Measurements from ENCODE around the gene SND1. TPM values are rescaled to one million over a fixed set of nuclear protein-coding genes. Genes with fewer than 3 reads are reported as not detected.

The SND1 gene
- total and polyA plus RNA-seq, 7 donors: 29.2 to 72.8 (median 48.2) TPM

DNA sequence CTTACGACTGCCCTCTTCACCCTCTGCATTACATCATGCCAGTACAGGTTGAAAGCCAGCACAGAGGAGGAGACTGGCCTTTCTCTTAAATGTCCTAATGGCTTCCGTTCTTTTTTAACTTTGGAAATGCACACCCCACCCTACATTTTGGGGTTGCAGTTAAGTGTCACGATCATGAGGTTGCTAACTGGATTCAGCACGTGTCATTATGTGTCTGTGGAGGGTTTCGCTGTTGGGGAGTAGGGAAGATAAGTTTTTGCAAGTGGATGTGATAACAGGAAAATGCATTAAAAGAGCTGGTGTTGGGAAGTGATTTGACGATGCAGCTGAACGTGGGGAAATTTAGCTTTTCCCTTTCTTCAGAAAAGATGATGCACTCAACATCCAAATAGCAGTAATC lies 243.4 kb downstream of the SND1 start:
- intact Hi-C loops (cut with DNase I): no loop called here
- no peak overlapping the region for H3K27ac ChIP-seq
- H3K27me3 ChIP-seq (ENCODE audit: insufficient read depth in 3 of 3, low read length in 2 of 3): no peaks in the 10 kb centered on the region
- H3K4me1 ChIP-seq: no peaks in the 10 kb centered on the region
- no peaks in the 10 kb centered on the region for H3K9me3 ChIP-seq
- H3K36me3 ChIP-seq (ENCODE audit: insufficient read depth in 1 of 2, low read depth in 1 of 2): no peaks in the 10 kb centered on the region
- 94 to 97% (median 97%) methylated on average over 7 of the region's 7 CpGs for WGBS, 3 donors
- H3K4me3 ChIP-seq: no peak overlapping the region
- TF ChIP-seq, protein P1, sequence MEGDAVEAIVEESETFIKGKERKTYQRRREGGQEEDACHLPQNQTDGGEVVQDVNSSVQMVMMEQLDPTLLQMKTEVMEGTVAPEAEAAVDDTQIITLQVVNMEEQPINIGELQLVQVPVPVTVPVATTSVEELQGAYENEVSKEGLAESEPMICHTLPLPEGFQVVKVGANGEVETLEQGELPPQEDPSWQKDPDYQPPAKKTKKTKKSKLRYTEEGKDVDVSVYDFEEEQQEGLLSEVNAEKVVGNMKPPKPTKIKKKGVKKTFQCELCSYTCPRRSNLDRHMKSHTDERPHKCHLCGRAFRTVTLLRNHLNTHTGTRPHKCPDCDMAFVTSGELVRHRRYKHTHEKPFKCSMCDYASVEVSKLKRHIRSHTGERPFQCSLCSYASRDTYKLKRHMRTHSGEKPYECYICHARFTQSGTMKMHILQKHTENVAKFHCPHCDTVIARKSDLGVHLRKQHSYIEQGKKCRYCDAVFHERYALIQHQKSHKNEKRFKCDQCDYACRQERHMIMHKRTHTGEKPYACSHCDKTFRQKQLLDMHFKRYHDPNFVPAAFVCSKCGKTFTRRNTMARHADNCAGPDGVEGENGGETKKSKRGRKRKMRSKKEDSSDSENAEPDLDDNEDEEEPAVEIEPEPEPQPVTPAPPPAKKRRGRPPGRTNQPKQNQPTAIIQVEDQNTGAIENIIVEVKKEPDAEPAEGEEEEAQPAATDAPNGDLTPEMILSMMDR (IDR thresholded peaks at IDR 0.05): no peak
- DNase-seq: no peak
- no peak for ATAC-seq

DNA sequence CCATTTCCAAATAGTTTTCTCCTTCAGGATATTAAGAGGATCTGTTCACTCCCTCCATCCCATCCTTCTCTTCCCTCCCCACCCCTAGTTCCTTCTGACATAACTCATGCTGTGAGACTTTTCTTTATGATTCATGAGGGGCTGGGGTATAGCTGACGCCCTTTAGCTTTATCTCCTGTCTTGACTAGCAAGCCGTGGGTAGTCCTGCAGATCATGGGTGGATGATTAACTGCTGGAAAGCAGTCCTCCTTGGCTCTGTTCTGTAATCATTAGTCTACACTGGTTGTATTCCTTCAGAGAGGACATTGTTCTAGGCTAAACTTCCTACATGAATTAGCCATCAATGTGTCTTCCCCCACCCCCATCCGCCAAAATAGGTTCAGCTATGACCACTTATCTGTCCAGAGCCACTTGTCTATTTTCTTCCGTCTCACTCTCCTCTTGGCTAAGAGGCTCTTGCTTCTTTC lies 243.9 kb downstream of the SND1 start:
- TF ChIP-seq, protein P1 (IDR thresholded peaks at IDR 0.05): no peak
- 94 to 95% (median 94%) methylated on average over 4 of the region's 4 CpGs for WGBS, 3 donors

DNA sequence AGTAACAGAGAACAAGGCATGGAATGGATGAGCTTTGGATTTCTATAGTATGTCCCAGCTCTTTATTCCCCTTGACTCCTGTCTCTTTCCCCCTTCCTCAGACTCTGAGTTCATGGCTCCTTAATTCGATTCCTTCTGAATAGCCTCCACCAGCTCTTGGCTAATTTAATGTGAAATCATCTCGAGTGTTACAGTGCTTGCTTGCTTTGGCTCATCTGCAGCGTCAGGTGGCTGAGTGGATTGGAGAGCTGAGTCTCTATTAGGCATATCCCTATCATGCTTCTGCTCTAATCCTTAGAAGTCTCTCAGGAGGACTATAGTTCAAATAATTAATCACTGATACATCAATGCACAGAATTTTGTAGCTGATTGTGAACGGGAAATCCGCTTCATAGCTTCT lies 244.7 kb downstream of the SND1 start:
- Histone ChIP-seq H3K27ac (no peak overlapping the region), H3K9me3 (no peaks in the 10 kb centered on the region), H3K36me3 (ENCODE audit: insufficient read depth in 1 of 2, low read depth in 1 of 2) (no peaks in the 10 kb centered on the region), H3K27me3 (ENCODE audit: insufficient read depth in 3 of 3, low read length in 2 of 3) (no peaks in the 10 kb centered on the region), H3K4me1 (no peaks in the 10 kb centered on the region), H3K4me3 (no peak overlapping the region)
- TF ChIP-seq, protein P1 (IDR thresholded peaks at IDR 0.05): no peak
- DNase-seq (no peak), ATAC-seq (no peak)
- intact Hi-C loops (cut with DNase I): no loop called here
- WGBS, 3 donors: 63 to 76% (median 63%) methylated on average over 5 of the region's 5 CpGs

More for the DNA sequence above, 243.9 kb downstream of the SND1 start:
- Histone ChIP-seq H3K4me3 (no peak overlapping the region), H3K4me1 (no peaks in the 10 kb centered on the region), H3K36me3 (ENCODE audit: insufficient read depth in 1 of 2, low read depth in 1 of 2) (no peaks in the 10 kb centered on the region), H3K27ac (no peak overlapping the region), H3K27me3 (ENCODE audit: insufficient read depth in 3 of 3, low read length in 2 of 3) (no peaks in the 10 kb centered on the region), H3K9me3 (no peaks in the 10 kb centered on the region)
- DNase-seq (no peak), ATAC-seq (no peak)
- intact Hi-C loops (cut with DNase I): no loop called here

DNA sequence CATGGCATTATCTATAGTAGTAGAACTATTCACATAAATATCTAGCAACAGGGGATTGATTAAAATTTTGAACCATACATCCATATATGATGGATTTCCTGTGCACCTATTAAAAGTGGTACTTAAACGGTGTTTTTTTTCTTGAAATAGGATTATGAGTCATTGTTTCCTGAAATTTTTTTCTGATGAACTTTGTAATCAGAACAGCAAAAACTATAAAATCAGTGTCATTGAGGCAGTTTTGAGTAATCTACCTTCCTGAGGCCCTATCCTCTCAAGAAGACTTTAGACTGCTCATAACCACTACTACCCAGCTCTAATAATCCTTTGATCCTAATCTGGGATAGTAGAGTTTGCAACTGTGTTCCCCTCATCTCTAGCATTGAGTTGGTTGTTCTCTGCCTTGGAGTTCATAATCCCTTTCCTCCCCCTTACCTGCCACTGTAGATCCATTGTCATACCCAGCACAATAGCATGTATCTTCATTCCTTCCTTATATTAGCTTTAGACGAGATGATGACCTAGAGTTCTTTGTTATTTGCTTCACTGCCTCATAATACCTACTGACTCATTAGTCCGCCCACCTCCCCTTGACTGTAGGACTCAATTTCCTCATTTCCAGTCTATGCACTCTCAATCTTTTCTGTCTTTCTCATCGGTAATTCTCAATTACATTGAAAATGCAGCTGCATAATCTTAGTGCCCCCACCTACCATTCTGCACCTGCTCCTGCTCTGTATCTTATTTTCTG lies 245.9 kb downstream of the SND1 start:
- DNase-seq (no peak), ATAC-seq (no peak)
- H3K4me3 ChIP-seq: no peak overlapping the region
- TF ChIP-seq, protein P1 (IDR thresholded peaks at IDR 0.05): no peak
- no peaks in the 10 kb centered on the region for H3K9me3 ChIP-seq
- no peaks in the 10 kb centered on the region for H3K27me3 ChIP-seq (ENCODE audit: insufficient read depth in 3 of 3, low read length in 2 of 3)
- intact Hi-C loops (cut with DNase I): no loop called here
- H3K36me3 ChIP-seq (ENCODE audit: insufficient read depth in 1 of 2, low read depth in 1 of 2): no peaks in the 10 kb centered on the region
- no peaks in the 10 kb centered on the region for H3K4me1 ChIP-seq
- WGBS, 3 donors: 73 to 80% (median 80%) methylated on average over 4 of the region's 4 CpGs
- H3K27ac ChIP-seq: no peak overlapping the region

DNA sequence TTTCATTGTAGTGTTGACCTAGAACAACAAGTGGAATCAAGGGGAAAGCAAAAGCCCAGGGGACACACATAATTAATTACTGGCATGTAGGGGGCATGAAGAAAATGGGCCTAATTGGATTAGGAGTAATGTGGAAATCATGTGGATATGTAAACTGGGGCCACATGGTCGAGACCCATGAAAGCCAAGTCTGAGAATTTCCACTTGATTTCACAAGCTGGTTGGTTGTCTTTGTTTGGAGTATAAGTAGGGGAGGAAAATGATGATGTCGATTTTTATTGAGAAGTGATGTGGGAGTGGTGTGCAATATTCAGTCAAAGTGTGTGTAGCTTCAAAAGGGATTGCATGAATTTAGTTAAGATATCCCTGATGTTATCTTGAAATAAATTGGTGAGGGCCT lies 247.4 kb downstream of the SND1 start:
- Histone ChIP-seq H3K27ac (no peak overlapping the region), H3K9me3 (no peaks in the 10 kb centered on the region), H3K4me1 (no peaks in the 10 kb centered on the region), H3K4me3 (no peak overlapping the region), H3K36me3 (ENCODE audit: insufficient read depth in 1 of 2, low read depth in 1 of 2) (no peaks in the 10 kb centered on the region), H3K27me3 (ENCODE audit: insufficient read depth in 3 of 3, low read length in 2 of 3) (no peaks in the 10 kb centered on the region)
- no peak for ATAC-seq
- no peak for DNase-seq
- intact Hi-C loops (cut with DNase I): no loop called here
- WGBS, 3 donors: 57 to 75% (median 57%) methylated on average over 2 of the region's 2 CpGs
- TF ChIP-seq, protein P1 (IDR thresholded peaks at IDR 0.05): no peak
